ENCODE results near the gene CUL3.

The CUL3 gene

DNA sequence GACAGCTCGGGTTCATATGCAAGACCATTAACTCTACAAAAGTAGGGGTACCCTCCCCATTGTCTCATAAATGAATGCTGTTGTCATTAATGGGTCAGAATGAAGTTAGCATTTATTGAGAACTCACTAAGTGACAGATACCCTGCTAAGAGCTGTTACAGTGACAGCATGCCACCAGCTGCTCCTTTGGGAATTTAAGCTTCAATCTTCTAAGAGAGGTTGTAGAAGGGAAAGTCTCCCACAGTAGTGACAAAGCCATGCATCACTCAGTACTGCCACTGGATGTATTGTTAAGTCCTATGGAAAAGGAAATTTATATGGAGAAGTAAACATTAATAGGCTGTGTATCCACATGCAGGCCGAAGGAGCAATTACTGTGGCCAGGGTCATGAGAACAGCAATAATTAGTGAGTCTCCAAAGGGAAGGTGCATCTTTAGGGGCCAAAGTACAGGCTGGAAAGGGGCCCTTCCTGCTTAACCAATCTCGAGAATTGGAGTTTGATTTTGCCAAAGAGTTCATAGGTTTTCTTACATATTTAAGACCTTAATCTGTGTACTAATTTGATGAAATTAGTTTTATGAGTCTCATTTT lies 118.8 kb downstream of the CUL3 start:
- DNase-seq: no peak

- no peak for DNase-seq
Observed at GRCh38 chr2:224461391-224461790, 123.8 kb downstream of the CUL3 start.

DNA sequence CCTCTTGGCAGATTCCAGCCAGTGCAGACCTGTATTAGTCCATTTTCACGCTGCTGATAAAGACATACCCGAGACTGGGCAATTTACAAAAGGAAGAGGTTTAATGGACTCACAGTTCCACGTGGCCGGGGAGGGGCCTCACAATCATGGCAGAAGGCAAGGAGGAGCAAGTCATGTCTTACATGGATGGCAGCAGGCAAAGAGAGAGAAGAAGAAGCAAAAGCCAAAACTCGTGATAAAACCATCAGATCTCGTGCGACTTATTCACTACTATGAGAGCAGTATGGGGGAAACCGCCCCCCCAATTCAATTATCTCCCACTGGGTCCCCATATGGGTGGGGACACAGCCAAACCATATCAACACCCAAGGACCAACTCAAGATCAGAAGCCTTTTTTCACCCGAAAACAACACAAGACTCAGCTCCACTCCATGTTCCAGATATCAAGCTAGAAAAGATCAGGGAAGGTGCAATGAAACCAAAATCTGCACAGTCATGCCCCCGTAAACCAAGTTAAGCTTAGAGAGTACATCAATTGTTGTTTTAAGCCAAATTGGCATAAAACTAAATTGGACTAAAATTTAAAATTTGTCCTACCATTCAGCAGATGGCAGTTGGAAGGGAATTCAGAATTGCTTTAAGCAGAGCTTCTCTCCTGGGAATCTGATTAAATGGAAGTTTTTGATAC lies 127.6 kb downstream of the CUL3 start:
- no peak for DNase-seq

DNA sequence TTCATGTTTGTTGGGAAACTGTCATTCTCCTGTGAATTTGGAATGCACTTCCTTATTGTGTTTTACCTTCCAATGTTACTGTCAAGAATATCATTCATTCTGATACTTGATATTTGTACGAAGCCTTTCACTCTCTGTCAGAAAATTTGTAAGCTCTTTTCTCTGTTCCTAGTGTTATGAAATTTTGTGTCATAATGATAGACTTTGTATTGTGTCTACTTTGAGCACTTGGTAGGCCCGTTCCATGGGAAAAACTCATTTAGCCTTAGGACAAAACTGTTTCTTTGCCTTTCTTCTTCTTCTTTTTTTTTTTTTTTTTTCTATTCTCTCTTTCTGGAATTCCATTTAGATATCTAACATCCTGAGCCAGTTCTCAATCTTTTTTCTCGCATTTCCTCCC lies 131.3 kb downstream of the CUL3 start:
- DNase-seq: no peak

- no peak for DNase-seq
Observed at GRCh38 chr2:224449212-224450147, 135.7 kb downstream of the CUL3 start.

DNA sequence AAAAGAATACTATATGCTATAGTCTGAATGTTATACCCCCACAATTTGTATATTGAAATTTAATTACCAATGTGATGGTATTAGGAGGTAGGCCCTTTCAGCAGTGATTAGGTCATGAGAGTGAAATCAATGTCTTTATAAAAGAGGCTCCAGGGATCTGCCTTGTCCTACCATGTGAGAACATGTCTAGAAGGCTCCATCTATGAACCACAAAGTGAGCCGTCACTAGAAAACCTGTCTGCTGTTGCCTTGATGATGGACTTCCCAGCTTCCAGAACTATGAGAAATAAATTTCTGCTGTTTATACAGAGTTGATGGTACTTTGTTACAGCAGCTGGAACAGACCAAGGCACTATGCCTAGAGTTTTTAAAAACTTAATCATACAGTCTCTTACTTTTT lies 136.9 kb downstream of the CUL3 start:
- no peak for DNase-seq

- DNase-seq: no peak
Observed at GRCh38 chr2:224444783-224445182, 140.4 kb downstream of the CUL3 start.

GRCh38 chr2:224444021-224444420 lies 141.1 kb downstream of the CUL3 start:
- no peak for DNase-seq

GRCh38 chr2:224442071-224442967 lies 142.8 kb downstream of the CUL3 start:
- no peak for DNase-seq

DNA sequence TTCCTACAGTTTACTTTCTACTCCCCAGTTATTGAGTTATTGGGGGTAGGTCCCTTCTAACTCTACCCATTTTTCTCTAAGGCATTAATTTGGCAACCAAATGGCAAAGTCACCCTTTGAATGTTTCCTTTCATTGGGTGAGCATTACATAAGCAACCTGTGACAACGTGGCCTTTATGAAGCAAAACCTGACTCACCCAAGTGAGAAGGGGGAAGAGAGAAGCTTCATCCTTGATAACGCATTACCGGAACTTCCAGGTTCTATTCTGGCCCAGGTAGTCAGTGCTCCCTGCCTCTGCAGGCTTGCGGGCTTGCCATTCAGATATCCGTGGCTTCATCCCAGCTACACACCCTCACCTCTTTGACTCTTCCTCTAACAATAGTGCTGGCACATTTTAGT lies 144.2 kb downstream of the CUL3 start:
- no peak for DNase-seq

DNA sequence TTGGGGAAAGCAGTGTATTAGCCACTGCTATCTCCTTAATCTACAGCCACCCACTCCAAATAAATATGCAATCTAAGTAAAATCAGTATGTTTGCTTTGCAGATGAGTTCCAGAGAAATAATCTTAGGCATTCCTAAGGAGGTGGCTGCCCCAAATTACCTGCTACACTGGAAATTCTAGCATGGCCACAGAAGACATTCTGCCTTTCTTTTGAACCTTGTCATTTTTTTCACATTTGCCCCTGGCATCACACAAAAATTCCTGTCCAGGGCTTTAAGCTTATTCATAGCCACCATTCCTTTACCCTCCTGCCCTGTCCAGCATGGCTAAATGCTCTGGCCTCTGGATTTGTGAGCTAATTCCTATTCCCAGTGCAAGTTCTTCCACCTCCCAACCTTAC lies 146.4 kb downstream of the CUL3 start:
- DNase-seq: no peak

DNA sequence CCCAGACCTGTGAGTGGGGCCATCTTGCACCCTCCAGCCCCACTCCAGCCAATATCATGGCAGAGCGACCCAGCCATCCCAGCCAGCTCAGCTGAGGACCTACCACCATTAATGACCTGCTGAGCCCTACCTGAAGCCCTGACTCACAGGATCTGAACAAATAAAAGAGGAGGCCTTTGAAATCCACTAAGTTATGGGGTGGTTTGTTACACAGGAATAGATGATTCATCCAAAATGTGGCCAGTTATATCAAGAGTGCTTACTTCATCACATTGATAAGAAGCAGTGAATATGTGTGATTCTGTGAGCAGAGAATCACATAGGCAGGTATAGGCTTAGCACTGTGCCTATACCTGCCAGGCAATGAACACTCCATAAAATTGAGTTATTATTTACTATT lies 148.5 kb downstream of the CUL3 start:
- DNase-seq: no peak

GRCh38 chr2:224434618-224435017 lies 150.5 kb downstream of the CUL3 start:
- no peak for DNase-seq

DNA sequence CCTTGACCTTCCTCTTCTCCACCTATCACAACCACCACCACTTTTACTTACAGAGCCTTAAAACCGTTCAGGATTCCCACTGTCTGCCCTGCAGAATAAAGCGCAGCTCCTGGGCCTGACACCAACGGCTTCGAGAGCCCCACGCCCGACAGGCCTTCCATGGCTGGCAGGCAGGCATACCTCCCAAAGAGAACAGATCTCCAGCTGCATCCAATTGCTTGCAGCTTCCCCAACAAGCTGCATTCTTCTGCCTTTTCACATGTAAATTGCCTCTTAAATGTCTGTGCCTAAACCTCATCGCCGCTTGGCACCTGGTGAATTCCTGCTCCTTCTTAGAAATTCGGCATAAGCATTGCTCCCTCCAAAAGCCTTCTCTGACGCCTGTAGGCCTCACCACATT lies 151.7 kb downstream of the CUL3 start:
- DNase-seq: no peak

- DNase-seq: no peak
Observed at GRCh38 chr2:224432003-224432579, 153.1 kb downstream of the CUL3 start.

- no peak for DNase-seq
Observed at GRCh38 chr2:224429441-224429810, 155.7 kb downstream of the CUL3 start.

GRCh38 chr2:224428787-224429440 lies 156.2 kb downstream of the CUL3 start:
- DNase-seq: no peak

- DNase-seq: no peak
Observed at GRCh38 chr2:224427471-224427870, 157.7 kb downstream of the CUL3 start.

GRCh38 chr2:224426656-224427055 lies 158.5 kb downstream of the CUL3 start:
- no peak for DNase-seq

GRCh38 chr2:224421065-224421464 lies 164.1 kb downstream of the CUL3 start:
- no peak for DNase-seq

Data from SHP77 treated with DMSO at 0.1 percent for 48 hours (cell line).